VCaP (cell line): ENCODE results near the gene PTTG1IP.

Experiments used
- H3K27ac ChIP-seq: fragments of 450-650 bp; 2 replicates; pipeline ENCODE4 v1.5.1; 2017
- TF ChIP-seq, protein P1 (sequence below): fragments of 450-650 bp; conservative IDR thresholded peaks from 2 replicates; pipeline ENCODE4 v1.5.1; 2017; ENCODE audit warnings: mild to moderate bottlenecking, moderate library complexity

PTTG1IP gene

GRCh38 chr21:44918107-44918470, 44.6 kb upstream of the PTTG1IP start:
- no peak overlapping the region for H3K27ac ChIP-seq
- TF ChIP-seq, protein P1, sequence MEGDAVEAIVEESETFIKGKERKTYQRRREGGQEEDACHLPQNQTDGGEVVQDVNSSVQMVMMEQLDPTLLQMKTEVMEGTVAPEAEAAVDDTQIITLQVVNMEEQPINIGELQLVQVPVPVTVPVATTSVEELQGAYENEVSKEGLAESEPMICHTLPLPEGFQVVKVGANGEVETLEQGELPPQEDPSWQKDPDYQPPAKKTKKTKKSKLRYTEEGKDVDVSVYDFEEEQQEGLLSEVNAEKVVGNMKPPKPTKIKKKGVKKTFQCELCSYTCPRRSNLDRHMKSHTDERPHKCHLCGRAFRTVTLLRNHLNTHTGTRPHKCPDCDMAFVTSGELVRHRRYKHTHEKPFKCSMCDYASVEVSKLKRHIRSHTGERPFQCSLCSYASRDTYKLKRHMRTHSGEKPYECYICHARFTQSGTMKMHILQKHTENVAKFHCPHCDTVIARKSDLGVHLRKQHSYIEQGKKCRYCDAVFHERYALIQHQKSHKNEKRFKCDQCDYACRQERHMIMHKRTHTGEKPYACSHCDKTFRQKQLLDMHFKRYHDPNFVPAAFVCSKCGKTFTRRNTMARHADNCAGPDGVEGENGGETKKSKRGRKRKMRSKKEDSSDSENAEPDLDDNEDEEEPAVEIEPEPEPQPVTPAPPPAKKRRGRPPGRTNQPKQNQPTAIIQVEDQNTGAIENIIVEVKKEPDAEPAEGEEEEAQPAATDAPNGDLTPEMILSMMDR: no peak

DNA sequence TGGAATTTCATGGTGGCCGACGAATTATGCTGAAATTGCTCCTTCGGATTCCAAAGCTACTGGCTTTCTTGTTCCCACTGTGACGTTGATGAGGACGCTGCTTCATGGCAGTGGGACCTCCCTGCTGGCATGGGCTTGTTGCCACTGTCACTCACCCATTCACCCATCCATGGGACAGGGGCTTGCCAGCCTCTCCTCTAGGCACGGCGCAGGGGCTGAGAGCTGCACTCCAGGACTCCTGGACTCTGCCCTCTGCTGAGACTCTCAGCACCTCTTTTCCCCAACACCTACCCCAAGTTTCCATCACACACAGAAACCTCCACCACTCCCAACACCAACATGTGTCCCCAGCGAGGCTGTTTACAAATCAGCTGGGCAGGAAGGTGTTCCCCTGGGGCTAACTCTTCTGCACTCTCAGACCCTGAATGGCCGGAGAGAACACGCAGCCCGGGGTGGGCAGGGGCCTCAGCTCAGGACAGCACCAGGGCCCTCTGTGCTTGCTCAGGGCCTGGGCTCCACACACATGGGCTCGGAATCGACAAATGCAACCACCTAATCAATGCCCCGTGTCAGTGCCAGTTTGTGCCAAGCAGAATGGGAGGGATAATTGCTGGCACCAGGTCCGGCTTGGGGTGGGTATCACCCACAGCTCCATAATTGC, 44.1 kb upstream of the PTTG1IP start:
- TF ChIP-seq, protein P1: no peak
- no peak overlapping the region for H3K27ac ChIP-seq

DNA sequence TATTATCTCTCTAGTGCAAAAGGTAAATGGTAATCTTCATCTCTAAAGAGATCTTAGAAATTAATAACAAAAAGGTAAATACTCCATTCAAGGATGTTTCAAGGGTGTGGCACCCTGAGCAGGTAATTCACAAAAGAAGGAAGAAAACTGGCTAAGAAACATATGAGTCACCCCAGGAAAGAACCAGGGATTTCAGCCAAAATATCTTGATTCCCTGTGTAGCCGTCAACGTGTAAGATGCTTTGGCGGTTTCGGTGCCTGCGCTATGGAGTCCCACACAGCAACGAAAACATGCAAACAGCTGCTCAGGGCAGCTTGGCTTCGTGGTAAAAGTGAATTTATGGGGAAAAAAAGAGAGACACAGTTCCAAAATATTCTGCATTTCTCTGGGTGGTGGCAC, 43.5 kb upstream of the PTTG1IP start:
- TF ChIP-seq, protein P1: no peak
- H3K27ac ChIP-seq: no peak overlapping the region

- no peak overlapping the region; the same call in 1 of the 2 replicates for H3K27ac ChIP-seq
- TF ChIP-seq, protein P1: no peak
These were observed 40.8 kb upstream of the PTTG1IP start for GRCh38 chr21:44914176-44914874.

DNA sequence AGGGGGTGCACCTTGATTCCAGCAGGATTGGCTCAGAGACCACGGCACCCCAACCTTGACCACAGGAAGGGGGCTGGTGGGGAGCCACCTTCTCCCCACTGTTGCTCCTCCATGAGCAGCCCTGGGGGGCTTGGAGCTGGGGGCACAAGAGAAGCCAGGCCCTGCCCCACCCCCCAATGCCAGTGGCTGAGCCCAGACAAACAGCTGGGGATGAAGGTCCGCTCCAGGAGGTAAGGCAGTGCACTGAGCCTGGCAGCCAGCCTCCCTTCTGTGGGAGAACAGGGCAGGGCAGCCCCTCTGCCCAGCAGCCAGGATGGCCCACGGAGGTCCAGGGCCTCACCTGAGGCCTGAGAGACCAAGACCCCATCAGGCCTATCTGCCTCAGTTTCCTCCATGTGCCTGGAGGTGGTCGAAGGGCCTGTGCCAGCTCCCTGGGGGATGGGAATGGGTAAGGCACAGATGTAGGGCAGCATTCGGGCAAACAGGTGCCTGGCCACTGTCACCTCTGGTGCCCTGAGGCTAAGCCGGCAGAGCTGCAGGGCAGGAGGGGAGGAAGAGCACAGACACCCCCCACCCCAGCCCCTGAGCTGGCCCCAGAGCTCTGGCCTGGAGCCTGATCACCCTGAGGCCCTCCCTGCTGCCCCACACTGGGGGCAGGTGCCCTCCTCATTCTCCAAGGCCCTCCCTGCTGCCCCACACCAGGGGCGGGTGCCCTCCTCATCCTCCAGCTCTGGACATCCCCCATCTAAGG, 40.1 kb upstream of the PTTG1IP start:
- no peak overlapping the region; the same call in 1 of the 2 replicates for H3K27ac ChIP-seq

GRCh38 chr21:44912506-44913412, 39.3 kb upstream of the PTTG1IP start:
- H3K27ac ChIP-seq: peak overlapping the region; percentile 87; the same call in 1 of the 2 replicates

More for the DNA sequence above, 40.1 kb upstream of the PTTG1IP start:
- TF ChIP-seq, protein P1: no peak

DNA sequence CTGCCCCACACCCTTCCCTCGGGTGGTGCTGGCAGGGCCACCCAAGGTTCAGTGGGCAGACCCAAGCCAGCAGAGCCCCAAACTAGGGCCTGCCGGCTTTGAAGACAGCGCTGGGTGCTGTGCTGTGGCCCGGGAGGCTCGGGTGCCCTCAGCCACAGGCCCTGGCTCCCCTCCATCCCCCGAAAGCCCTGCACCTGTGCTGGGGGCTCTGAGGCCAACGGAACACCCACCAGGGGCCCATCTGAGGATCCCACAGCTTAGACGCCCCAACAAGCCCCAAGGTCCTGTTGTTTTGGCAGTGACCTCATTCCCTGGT, 38.6 kb upstream of the PTTG1IP start:
- TF ChIP-seq, protein P1: no peak
- peak overlapping the region; percentile 87 for H3K27ac ChIP-seq
